Adrenal gland (tissue), 19 donors: Measurements from ENCODE around the gene NUDT4. TPM values are rescaled to one million over a fixed set of nuclear protein-coding genes. Genes with fewer than 3 reads are reported as not detected.

ENCODE experiments used
- DNase-seq, 7 donors: peaks; one replicate each; pipeline ENCODE4 v3.0.0-alpha.2; 2019 to 2020
- H3K27ac ChIP-seq, 5 donors: fragments of 200-600 bp; sonication (generic) in 4 of 5; 1 replicate in 3 of 5; 2 replicates in 2 of 5; pipeline versions ENCODE4 v1.5.1 to v1.8.0; 2016 to 2020; ENCODE audit warnings: mild to moderate bottlenecking in 1 of 5
- H3K27me3 ChIP-seq: fragments of 200-600 bp; 2 replicates; pipeline ENCODE4 v1.8.0; 2021
- H3K36me3 ChIP-seq, 2 donors: fragments of 200-600 bp; replicated peaks in 1 of 2; 1 replicate in 1 of 2; 2 replicates in 1 of 2; pipeline versions ENCODE4 v1.5.1 to v1.8.0; 2018 to 2022
- H3K4me1 ChIP-seq, 2 donors: fragments of 200-600 bp; replicated peaks in 1 of 2; 1 replicate in 1 of 2; 2 replicates in 1 of 2; pipeline versions ENCODE4 v1.5.1 to v1.8.0; 2018 to 2021
- H3K4me3 ChIP-seq, 4 donors: fragments of 200-600 bp; sonication (generic) in 3 of 4; one replicate each; pipeline ENCODE4 v1.5.1; 2016 to 2018
- H3K9me3 ChIP-seq, 3 donors: fragments of 200-600 bp; sonication (generic) in 1 of 3; replicated peaks in 1 of 3; 1 replicate in 2 of 3; 2 replicates in 1 of 3; pipeline versions ENCODE4 v1.5.1 to v1.8.0; 2016 to 2021
- CTCF ChIP-seq, 6 experiments: fragments of 450-650 bp in 4 of 6; fragments of 200-600 bp in 2 of 6; sonication (generic) in 1 of 6; IDR thresholded peaks; 1 replicate in 5 of 6; 2 replicates in 1 of 6; pipeline versions ENCODE4 v1.5.1 to v1.8.0; 2016 to 2021; ENCODE audit warnings: antibody characterized with exemption in 6 of 6, mild to moderate bottlenecking in 2 of 6, moderate library complexity in 1 of 6
- POLR2A ChIP-seq, 2 donors: fragments of 450-650 bp; IDR thresholded peaks; one replicate each; pipeline ENCODE4 v1.6.1; 2017; ENCODE audit warnings: antibody characterized with exemption in 2 of 2, mild to moderate bottlenecking in 2 of 2, moderate library complexity in 1 of 2
- whole genome bisulfite sequencing, 4 donors: extraction: QIAGEN DNeasy Blood & Tissue Kit in 2 of 4; methylation state at CpG; one replicate each; pipeline versions ENCODE4 v1.1.5 to v1.1.7; 2013 to 2017; 5-methylcytosine and 5-hydroxymethylcytosine counted together
- intact Hi-C, 2 donors: fragments of 100-400 bp; cut with DNase I; formaldehyde crosslinking; loops; one replicate each; pipeline versions ENCODE4 v1.14.1 to v1.15.0; 2022 to 2023
- long read RNA-seq, 10 donors: library from polyadenylated mRNA in 3 of 10; unstranded in 2 of 10; stranded (forward) in 1 of 10; transcript quantifications; one replicate each; pipeline ENCODE4 v2.0.0 and lab custom pipeline, GENCODE V29; 2021 to 2026
- polyA plus RNA-seq, 3 donors: library from polyadenylated mRNA; stranded (reverse); fragments of 200-250 nt in 2 of 3; fragments of 350-450 nt in 1 of 3; fragmentation: Illumina TruSeq in 1 of 3; extraction: RNeasy Lipid Tissue Mini Kit (QIAGEN cat#74804) in 1 of 3; gene quantifications; one replicate each; pipeline ENCODE4 v1.2.3, GENCODE V29; 2013 to 2014
- total RNA-seq, 9 donors: library from RNA; depleted of rRNA in 4 of 9; stranded (reverse); fragments of >200 nt in 4 of 9; fragments of 120-200 nt in 1 of 9; fragmentation: NEBNext Ultra II Directional in 1 of 9; extraction: Animal tissue kit (Norgen Biotek cat#: 25700) in 1 of 9; gene quantifications; one replicate each; pipeline versions ENCODE4 v1.1.0 to v1.2.4, GENCODE V29; 2013 to 2023
- donor health status: healthy with polysubstance abuse.
- donor health status: Bipolar disorder and iron deficiency.
- donor health status: DM: yes; HTN: yes; CAD: no.
- donor health status: DM: no; HTN: no; CAD: no.
- donor health status: DM: no; HTN: no; CAD: no.
- donor health status: DM: yes; HTN: yes; CAD: no.

NUDT4 gene
- 100 to 1,000 TPM in 7 of 9 donors, 10 to 100 TPM in 2; 52.9 to 195 (median 138) TPM for total RNA-seq
- polyA plus RNA-seq, result 100 to 1,000 TPM in 1 of 3 donors, 10 to 100 TPM in 2; 23.0 to 175 (median 29.6) TPM
- long read RNA-seq, donor 1, full-length matches to known transcripts, result 40 of 200 reads
- long read RNA-seq, donor 1, partial matches to known transcripts, result 160 of 200 reads
- long read RNA-seq, donor 1, other reads (novel, unspliced or antisense), result 0 of 200 reads
- long read RNA-seq, donor 2, full-length matches to known transcripts, result 29 of 35 reads
- long read RNA-seq, donor 2, partial matches to known transcripts, result 6 of 35 reads
- long read RNA-seq, donor 2, other reads (novel, unspliced or antisense), result 0 of 35 reads
- long read RNA-seq, donor 3, full-length matches to known transcripts, result 39 of 44 reads
- long read RNA-seq, donor 3, partial matches to known transcripts, result 5 of 44 reads
- long read RNA-seq, donor 3, other reads (novel, unspliced or antisense), result 0 of 44 reads
- long read RNA-seq, donor 4, full-length matches to known transcripts, result 11 of 43 reads
- long read RNA-seq, donor 4, partial matches to known transcripts, result 1 of 43 reads
- long read RNA-seq, donor 4, other reads (novel, unspliced or antisense), result 31 of 43 reads
- long read RNA-seq, donor 5, full-length matches to known transcripts, result 405 of 445 reads
- long read RNA-seq, donor 5, partial matches to known transcripts, result 21 of 445 reads
- long read RNA-seq, donor 5, other reads (novel, unspliced or antisense), result 19 of 445 reads
- long read RNA-seq, donor 6, full-length matches to known transcripts, result 5 of 29 reads
- long read RNA-seq, donor 6, partial matches to known transcripts, result 0 of 29 reads
- long read RNA-seq, donor 6, other reads (novel, unspliced or antisense), result 24 of 29 reads
- long read RNA-seq, donor 7, full-length matches to known transcripts, result 11 of 11 reads
- long read RNA-seq, donor 7, partial matches to known transcripts, result 0 of 11 reads
- long read RNA-seq, donor 7, other reads (novel, unspliced or antisense), result 0 of 11 reads
- long read RNA-seq, donor 8, full-length matches to known transcripts, result 42 of 49 reads
- long read RNA-seq, donor 8, partial matches to known transcripts, result 7 of 49 reads
- long read RNA-seq, donor 8, other reads (novel, unspliced or antisense), result 0 of 49 reads
- long read RNA-seq, donor 9, full-length matches to known transcripts, result 36 of 41 reads
- long read RNA-seq, donor 9, partial matches to known transcripts, result 5 of 41 reads
- long read RNA-seq, donor 9, other reads (novel, unspliced or antisense), result 0 of 41 reads
- long read RNA-seq, donor 10, full-length matches to known transcripts, result 17 of 17 reads
- long read RNA-seq, donor 10, partial matches to known transcripts, result 0 of 17 reads
- long read RNA-seq, donor 10, other reads (novel, unspliced or antisense), result 0 of 17 reads

- peak in 2 of 6 experiments; percentile 4 to 33 for TF ChIP-seq CTCF (IDR thresholded peaks at IDR 0.05)
- peak; percentile 79 to 94 for TF ChIP-seq POLR2A (IDR thresholded peaks at IDR 0.05)
- WGBS, 4 donors, result 0 to 8% (median 1%) methylated on average over 14 to 63 of the region's 79 CpGs
- Histone ChIP-seq H3K27me3 (no peaks in the 10 kb centered on the region), H3K4me1 (peaks cover 29 to 51% of the 10 kb centered on the region in 2 donors), H3K4me3 (peak within 1 kb of the TSS; percentile 31 to 97 (median 66)), H3K36me3 (no peaks in the 10 kb centered on the region), H3K27ac (peak within 1 kb of the TSS; percentile 83 to 94 (median 91)), H3K9me3 (no peaks in the 10 kb centered on the region)
- intact Hi-C loops, result no loop called here
- peak; percentile 97 to 99 (median 98) for DNase-seq
Observed at GRCh38 chr12:93377252-93378195, at the start of gene NUDT4. NUDT4 (plus strand) TSS chr12:93377925; CDS start chr12:93378323, 398 bp downstream.

- Histone ChIP-seq H3K27ac (no peak overlapping the region), H3K36me3 (no peaks in the 10 kb centered on the region), H3K4me3 (no peak overlapping the region), H3K9me3 (no peaks in the 10 kb centered on the region), H3K4me1 (no peaks in the 10 kb centered on the region), H3K27me3 (no peaks in the 10 kb centered on the region)
- intact Hi-C loops, result no loop called here
- no peak for DNase-seq
- no peak for TF ChIP-seq POLR2A (IDR thresholded peaks at IDR 0.05)
- no peak for TF ChIP-seq CTCF (IDR thresholded peaks at IDR 0.05)
- 94 to 97% (median 96%) methylated on average over 2 to 3 of the region's 3 CpGs for WGBS, 4 donors
Observed at GRCh38 chr12:93333054-93333453, 44.7 kb upstream of the NUDT4 start.

- H3K4me3 ChIP-seq, result no peak overlapping the region
- no peaks in the 10 kb centered on the region for H3K4me1 ChIP-seq
- no peaks in the 10 kb centered on the region for H3K27me3 ChIP-seq
- no peak for DNase-seq
- no peak for TF ChIP-seq POLR2A (IDR thresholded peaks at IDR 0.05)
- TF ChIP-seq CTCF (IDR thresholded peaks at IDR 0.05), result no peak
- no peaks in the 10 kb centered on the region for H3K36me3 ChIP-seq
- H3K9me3 ChIP-seq, result no peaks in the 10 kb centered on the region
- no peak overlapping the region for H3K27ac ChIP-seq
- WGBS, 4 donors, result 93 to 100% (median 98%) methylated on average over 3 of the region's 3 CpGs
- intact Hi-C loops, result no loop called here
Observed at GRCh38 chr12:93333828-93334227, 43.9 kb upstream of the NUDT4 start.
